ENCODE data around the gene CNN2.

The CNN2 gene

DNA sequence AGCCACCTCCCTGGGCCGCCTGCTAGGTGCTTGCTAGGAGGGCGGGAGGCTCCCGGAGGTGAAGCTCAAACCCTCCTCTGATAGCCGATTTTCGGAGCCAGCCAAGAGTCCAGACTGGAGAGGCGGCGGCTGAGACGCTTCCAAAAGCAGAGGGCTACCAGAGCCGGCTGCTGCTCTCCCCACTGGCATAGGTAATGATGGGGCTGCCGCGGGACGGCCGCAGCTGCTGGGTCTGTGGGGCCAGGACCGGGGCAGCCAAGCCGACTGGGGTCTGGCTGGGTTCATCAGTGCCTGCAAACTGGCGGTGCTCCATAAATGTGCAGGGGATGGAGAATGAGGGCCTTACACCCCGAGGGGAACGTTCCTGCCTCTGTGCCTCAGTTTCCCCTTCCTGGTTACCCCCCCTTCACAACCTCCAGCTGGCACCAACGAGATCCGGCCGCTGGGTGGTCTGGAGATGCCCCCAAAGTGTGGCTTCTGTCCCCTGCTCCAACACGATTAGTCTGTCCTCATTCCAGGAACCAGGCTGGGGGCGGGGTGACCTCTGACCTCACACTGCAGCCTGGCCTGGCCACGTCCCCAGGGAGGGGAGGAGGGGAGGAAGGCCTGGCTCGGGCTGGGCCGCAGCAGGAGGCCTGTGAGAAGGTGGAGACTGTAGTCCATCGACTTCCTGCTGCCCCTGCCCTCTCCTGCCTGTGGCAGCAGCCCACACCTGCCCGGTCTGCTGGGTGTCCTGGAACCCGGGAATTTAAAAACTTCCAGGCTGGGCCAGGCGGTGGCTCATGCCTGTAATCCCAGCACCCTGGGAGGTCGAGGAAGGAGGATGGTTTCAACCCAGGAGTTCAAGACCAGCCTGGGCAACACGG is 46.0 kb upstream of the CNN2 start:
- no peak overlapping the region for H3K14ac ChIP-seq (ENCODE audit: low read length in 2 of 2)
- H3K4me1 ChIP-seq (ENCODE audit: control insufficient read depth, insufficient read depth, low read depth, low read length): peaks cover 34% of the 10 kb centered on the region
- no peak overlapping the region for H2AFZ ChIP-seq (ENCODE audit: low read depth, low read length)
- H2AK5ac ChIP-seq (ENCODE audit: low read length, severe bottlenecking): peak overlapping the region; percentile 47
- peak overlapping the region; percentile 97 for H4K91ac ChIP-seq (ENCODE audit: low read length)
- peak overlapping the region; percentile 76 to 90 for H3K18ac ChIP-seq (ENCODE audit: low read depth in 1 of 2, low read length in 2 of 2)
- peaks cover 10% of the 10 kb centered on the region for H3K79me1 ChIP-seq (replicated peaks; ENCODE audit: low read length, poor library complexity, severe bottlenecking)
- peak overlapping the region; percentile 58 for H4K8ac ChIP-seq (ENCODE audit: low read length)
- peak overlapping the region; percentile 46 for H3K4me2 ChIP-seq (ENCODE audit: low read length, poor library complexity, severe bottlenecking)
- H3K27me3 ChIP-seq (ENCODE audit: control insufficient read depth in 1 of 2, insufficient read depth in 1 of 2, low read length in 2 of 2): no peaks in the 10 kb centered on the region
- no peak overlapping the region for H3K23ac ChIP-seq (ENCODE audit: low read length in 2 of 2)
- no peak overlapping the region for H3K4me3 ChIP-seq (ENCODE audit: insufficient read depth in 1 of 2, low read depth in 1 of 2, low read length in 2 of 2)
- peaks cover 0 to 20% of the 10 kb centered on the region in 2 experiments for H3K36me3 ChIP-seq (ENCODE audit: control insufficient read depth in 1 of 2, insufficient read depth in 2 of 2, low read depth in 1 of 2, low read length in 2 of 2)
- peak overlapping the region; percentile 94 for H2BK120ac ChIP-seq (ENCODE audit: low read depth, low read length)
- peak overlapping the region; percentile 75 for H2BK15ac ChIP-seq (ENCODE audit: low read depth, poor library complexity, severe bottlenecking)
- H3K4ac ChIP-seq (ENCODE audit: low read depth in 1 of 2, low read length in 2 of 2): peak overlapping the region; percentile 54 to 70
- no peak overlapping the region for H3K27ac ChIP-seq (ENCODE audit: low read length, poor library complexity, severe bottlenecking)
- H3K9me3 ChIP-seq (ENCODE audit: control insufficient read depth, low read length): no peaks in the 10 kb centered on the region
- WGBS: 22% methylated on average over 29 of the region's 32 CpGs
- H2BK12ac ChIP-seq (ENCODE audit: low read length in 2 of 2): peak overlapping the region; percentile 65 to 90
- DNase-seq: peak; percentile 53
- H3K9ac ChIP-seq (ENCODE audit: low read length): no peak overlapping the region
- no peak overlapping the region for H2BK5ac ChIP-seq (ENCODE audit: low read depth, low read length, poor library complexity, severe bottlenecking)

- Histone ChIP-seq H2AK5ac (ENCODE audit: low read length, severe bottlenecking) (no peak overlapping the region), H4K8ac (ENCODE audit: low read length) (peak overlapping the region; percentile 86), H3K4me2 (ENCODE audit: low read length, poor library complexity, severe bottlenecking) (peak overlapping the region; percentile 85), H2BK12ac (ENCODE audit: low read length in 2 of 2) (peak overlapping the region in 1 of 2 experiments; percentile 56), H3K9me3 (ENCODE audit: control insufficient read depth, low read length) (no peaks in the 10 kb centered on the region), H3K18ac (ENCODE audit: low read depth in 1 of 2, low read length in 2 of 2) (peak overlapping the region in 1 of 2 experiments; percentile 80), H3K4me1 (ENCODE audit: control insufficient read depth, insufficient read depth, low read depth, low read length) (peaks cover 34% of the 10 kb centered on the region), H2AFZ (ENCODE audit: low read depth, low read length) (peak overlapping the region; percentile 73), H3K36me3 (ENCODE audit: control insufficient read depth in 1 of 2, insufficient read depth in 2 of 2, low read depth in 1 of 2, low read length in 2 of 2) (peaks cover 13 to 25% of the 10 kb centered on the region in 2 experiments), H4K91ac (ENCODE audit: low read length) (peak overlapping the region; percentile 44), H2BK15ac (ENCODE audit: low read depth, poor library complexity, severe bottlenecking) (peak overlapping the region; percentile 44), H2BK5ac (ENCODE audit: low read depth, low read length, poor library complexity, severe bottlenecking) (no peak overlapping the region), H3K23ac (ENCODE audit: low read length in 2 of 2) (no peak overlapping the region), H2BK120ac (ENCODE audit: low read depth, low read length) (peak overlapping the region; percentile 42), H3K9ac (ENCODE audit: low read length) (peak overlapping the region; percentile 96), H3K27me3 (ENCODE audit: control insufficient read depth in 1 of 2, insufficient read depth in 1 of 2, low read length in 2 of 2) (no peaks in the 10 kb centered on the region), H3K4me3 (ENCODE audit: insufficient read depth in 1 of 2, low read depth in 1 of 2, low read length in 2 of 2) (peak overlapping the region; percentile 45 to 65), H3K27ac (ENCODE audit: low read length, poor library complexity, severe bottlenecking) (no peak overlapping the region), H3K4ac (ENCODE audit: low read depth in 1 of 2, low read length in 2 of 2) (peak overlapping the region; percentile 27 to 79), H3K79me1 (replicated peaks; ENCODE audit: low read length, poor library complexity, severe bottlenecking) (peaks cover 8% of the 10 kb centered on the region), H3K14ac (ENCODE audit: low read length in 2 of 2) (no peak overlapping the region)
- peak; percentile 59 for DNase-seq
- WGBS: 4% methylated on average over 45 of the region's 46 CpGs
These were observed 43.7 kb upstream of the CNN2 start for GRCh38 chr19:982567-983170.

GRCh38 chr19:984165-984967 is 42.0 kb upstream of the CNN2 start, which contains the start of gene WDR18:
WDR18 (plus strand) TSS chr19:984345; CDS start chr19:984354, 9 bp downstream.
- peak within 1 kb of the TSS in 1 of 2 experiments; percentile 97 for H3K14ac ChIP-seq (ENCODE audit: low read length in 2 of 2)
- H3K9ac ChIP-seq (ENCODE audit: low read length): peak within 1 kb of the TSS; percentile 96
- H2BK12ac ChIP-seq (ENCODE audit: low read length in 2 of 2): peak within 1 kb of the TSS; percentile 40 to 69
- H3K4ac ChIP-seq (ENCODE audit: low read depth in 1 of 2, low read length in 2 of 2): peak within 1 kb of the TSS; percentile 86 to 96
- H3K27me3 ChIP-seq (ENCODE audit: control insufficient read depth in 1 of 2, insufficient read depth in 1 of 2, low read length in 2 of 2): no peaks in the 10 kb centered on the region
- H3K9me3 ChIP-seq (ENCODE audit: control insufficient read depth, low read length): no peaks in the 10 kb centered on the region
- H4K8ac ChIP-seq (ENCODE audit: low read length): peak within 1 kb of the TSS; percentile 98
- 1% methylated on average over 75 of the region's 78 CpGs for WGBS
- H3K18ac ChIP-seq (ENCODE audit: low read depth in 1 of 2, low read length in 2 of 2): peak within 1 kb of the TSS; percentile 99
- peak within 1 kb of the TSS; percentile 80 for H2AFZ ChIP-seq (ENCODE audit: low read depth, low read length)
- peak; percentile 88 for DNase-seq
- H3K23ac ChIP-seq (ENCODE audit: low read length in 2 of 2): peak within 1 kb of the TSS; percentile 53 to 61
- H3K4me2 ChIP-seq (ENCODE audit: low read length, poor library complexity, severe bottlenecking): peak within 1 kb of the TSS; percentile 96
- peak within 1 kb of the TSS; percentile 66 for H2BK5ac ChIP-seq (ENCODE audit: low read depth, low read length, poor library complexity, severe bottlenecking)
- peaks cover 9% of the 10 kb centered on the region for H3K79me1 ChIP-seq (replicated peaks; ENCODE audit: low read length, poor library complexity, severe bottlenecking)
- H3K27ac ChIP-seq (ENCODE audit: low read length, poor library complexity, severe bottlenecking): peak within 1 kb of the TSS; percentile 30
- peaks cover 45% of the 10 kb centered on the region for H3K4me1 ChIP-seq (ENCODE audit: control insufficient read depth, insufficient read depth, low read depth, low read length)
- peak within 1 kb of the TSS; percentile 59 for H2AK5ac ChIP-seq (ENCODE audit: low read length, severe bottlenecking)
- peak within 1 kb of the TSS; percentile 96 for H4K91ac ChIP-seq (ENCODE audit: low read length)
- H2BK15ac ChIP-seq (ENCODE audit: low read depth, poor library complexity, severe bottlenecking): peak within 1 kb of the TSS; percentile 75
- H2BK120ac ChIP-seq (ENCODE audit: low read depth, low read length): peak within 1 kb of the TSS; percentile 62
- peak within 1 kb of the TSS; percentile 95 to 100 for H3K4me3 ChIP-seq (ENCODE audit: insufficient read depth in 1 of 2, low read depth in 1 of 2, low read length in 2 of 2)
- peaks cover 20 to 37% of the 10 kb centered on the region in 2 experiments for H3K36me3 ChIP-seq (ENCODE audit: control insufficient read depth in 1 of 2, insufficient read depth in 2 of 2, low read depth in 1 of 2, low read length in 2 of 2)

Measured in mesenchymal stem cell (in vitro differentiated cells and primary cell).